GM18951 (cell line): ENCODE results near the gene HRH4.

Experiments
- POLR2A ChIP-seq: IDR thresholded peaks from 4 replicates; pipeline ENCODE4 v1.6.1; 2011; ENCODE audit warnings: mild to moderate bottlenecking; ENCODE audit not compliant: insufficient read length, insufficient read depth; ENCODE audit errors: extremely low read depth
- in situ Hi-C: fragments of 300-500 bp; cut with MboI; formaldehyde crosslinking; loops from one replicate; pipeline ENCODE4 v1.12.0; 2022; ENCODE audit warnings: low sequenced_read_pairs, mixed read lengths, inconsistent platforms; ENCODE audit not compliant: unreplicated experiment

HRH4 gene

GRCh38 chr18:24475926-24476589 is 15.6 kb downstream of the HRH4 start:
- in situ Hi-C loops, result no loop called here
- no peak for TF ChIP-seq POLR2A

GRCh38 chr18:24479371-24479770 is 18.9 kb downstream of the HRH4 start:
- in situ Hi-C loops, result no loop called here
- TF ChIP-seq POLR2A, result no peak

GRCh38 chr18:24482821-24483220 is 22.4 kb downstream of the HRH4 start:
- in situ Hi-C loops, result no loop called here
- TF ChIP-seq POLR2A, result no peak

GRCh38 chr18:24485681-24486080 is 25.2 kb downstream of the HRH4 start:
- no peak for TF ChIP-seq POLR2A
- in situ Hi-C loops, result no loop called here

GRCh38 chr18:24486684-24487083 is 26.2 kb downstream of the HRH4 start:
- no peak for TF ChIP-seq POLR2A
- in situ Hi-C loops, result no loop called here

- no peak for TF ChIP-seq POLR2A
- in situ Hi-C loops, result no loop called here
These were observed 28.5 kb downstream of the HRH4 start for GRCh38 chr18:24488824-24489493.

- in situ Hi-C loops, result no loop called here
These were observed 30.1 kb downstream of the HRH4 start for GRCh38 chr18:24490539-24490938.

GRCh38 chr18:24491927-24492834 is 31.7 kb downstream of the HRH4 start:
- TF ChIP-seq POLR2A, result no peak
- in situ Hi-C loops, result no loop called here

More at GRCh38 chr18:24490539-24490938, 30.1 kb downstream of the HRH4 start:
- no peak for TF ChIP-seq POLR2A

- in situ Hi-C loops, result no loop called here
- no peak for TF ChIP-seq POLR2A
These were observed 34.1 kb downstream of the HRH4 start for GRCh38 chr18:24494586-24494985.

- in situ Hi-C loops, result no loop called here
- TF ChIP-seq POLR2A, result no peak
These were observed 36.8 kb downstream of the HRH4 start for GRCh38 chr18:24497031-24497754.

GRCh38 chr18:24499814-24500213 is 39.4 kb downstream of the HRH4 start:
- TF ChIP-seq POLR2A, result no peak
- in situ Hi-C loops, result no loop called here

- TF ChIP-seq POLR2A, result no peak
- in situ Hi-C loops, result no loop called here
These were observed 39.8 kb downstream of the HRH4 start for GRCh38 chr18:24500217-24500616.

GRCh38 chr18:24500766-24501165 is 40.3 kb downstream of the HRH4 start:
- in situ Hi-C loops, result no loop called here
- TF ChIP-seq POLR2A, result no peak
